GM20431 (cell line): ENCODE results near the gene XAB2.
"Not testable (repeated sequence)": the region's sequence is repeated elsewhere in the genome, so short reads cannot be mapped to it uniquely, and the experiment has no call there.

ENCODE experiments used
- in situ Hi-C: fragments of 300-500 bp; cut with MseI, MboI; formaldehyde crosslinking; loops from one replicate; pipeline ENCODE4 v1.15.0; 2020; ENCODE audit warnings: low sequenced_read_pairs; ENCODE audit not compliant: unreplicated experiment

The XAB2 gene

GRCh38 chr19:7590256-7590655, 39.1 kb downstream of the XAB2 start:
- in situ Hi-C loops, result no loop called here

DNA sequence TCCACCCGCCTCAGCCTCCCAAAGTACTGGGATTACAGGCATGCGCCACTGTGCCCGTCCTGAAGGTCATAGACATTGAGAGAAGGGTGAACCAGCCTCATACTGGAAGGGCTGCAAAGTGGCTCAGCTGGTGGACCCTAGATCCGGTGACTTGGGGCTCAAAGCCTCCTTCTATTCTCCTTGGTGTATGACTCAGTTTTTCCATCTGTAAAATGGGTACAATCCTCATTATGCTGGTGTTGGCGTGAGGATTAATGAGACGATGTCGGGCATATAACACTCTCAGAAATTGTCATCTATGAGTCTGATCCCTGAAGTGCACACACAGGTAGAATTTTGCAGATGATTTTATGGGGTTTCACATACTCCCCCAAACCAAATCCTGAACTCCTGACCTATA, 39.5 kb downstream of the XAB2 start:
- in situ Hi-C loops, result no loop called here

GRCh38 chr19:7582446-7582845, 46.9 kb downstream of the XAB2 start:
- in situ Hi-C loops, result no loop called here

GRCh38 chr19:7579182-7579581, 50.2 kb downstream of the XAB2 start:
- in situ Hi-C loops, result no loop called here

GRCh38 chr19:7578127-7578526, 51.2 kb downstream of the XAB2 start:
- in situ Hi-C loops, result no loop called here

- in situ Hi-C loops, result not testable (repeated sequence)
Observed at GRCh38 chr19:7577422-7577821, 51.9 kb downstream of the XAB2 start.

DNA sequence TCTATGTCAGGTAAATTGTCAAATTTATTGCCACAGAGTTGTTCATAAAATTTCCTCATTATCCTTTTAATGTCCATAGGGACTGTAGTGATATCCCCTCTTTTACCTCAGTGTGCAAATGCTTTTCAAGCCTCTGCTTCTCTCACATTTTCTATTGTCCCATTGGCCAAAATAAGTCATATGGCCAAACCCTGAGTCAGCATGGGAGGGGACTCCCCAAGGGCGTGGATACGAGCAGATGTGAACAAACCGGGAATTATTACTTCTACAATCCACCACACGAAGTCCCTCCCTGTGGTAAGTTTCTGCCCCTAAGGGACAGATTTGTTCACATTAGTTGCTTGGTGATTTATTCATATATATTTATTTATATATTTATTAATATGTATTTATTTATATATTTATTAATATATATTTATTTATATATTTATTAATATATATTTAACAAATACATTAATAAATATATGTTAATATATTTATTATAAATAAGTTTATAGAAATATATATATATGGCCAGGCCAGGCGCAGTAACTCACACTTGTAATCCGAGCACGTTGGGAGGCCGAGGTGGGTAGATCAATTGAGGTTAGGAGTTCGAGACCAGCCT, 53.8 kb downstream of the XAB2 start:
- in situ Hi-C loops, result no loop called here

DNA sequence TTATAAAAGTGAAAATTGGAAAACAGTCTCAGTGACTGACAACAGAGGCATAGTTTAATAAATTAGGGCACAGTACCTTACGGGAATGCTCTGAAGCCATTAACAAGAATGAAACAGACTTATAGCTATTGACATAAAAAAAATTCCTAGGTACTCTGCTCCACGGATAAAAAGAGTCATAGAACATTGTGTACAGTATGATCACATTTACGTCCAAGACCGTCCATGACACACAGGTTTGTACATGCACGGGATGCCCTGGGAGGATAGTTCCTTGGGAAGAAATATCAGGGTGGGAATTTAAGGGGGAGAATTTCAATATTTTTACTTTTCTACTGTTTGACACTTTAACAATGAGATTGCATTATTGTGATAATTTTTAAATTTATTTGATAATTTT, 58.6 kb downstream of the XAB2 start:
- in situ Hi-C loops, result loop anchor here (25.0 kb wide), 1 partner anchor 242 kb away; no protein-coding TSS in a partner anchor
